GM18520 (cell line): Measurements from ENCODE around the gene MALT1.
A peak's percentile ranks its signal among the peaks of the same experiment; 100 is the strongest.
"Not testable (repeated sequence)": the region's sequence is repeated elsewhere in the genome, so short reads cannot be mapped to it uniquely, and the experiment has no call there.

Experiments used
- ATAC-seq: cut with Tn5 transposase; IDR thresholded peaks from one replicate; pipeline ENCODE4 v1.9.1; 2021; ENCODE audit not compliant: unreplicated experiment

Gene MALT1

DNA sequence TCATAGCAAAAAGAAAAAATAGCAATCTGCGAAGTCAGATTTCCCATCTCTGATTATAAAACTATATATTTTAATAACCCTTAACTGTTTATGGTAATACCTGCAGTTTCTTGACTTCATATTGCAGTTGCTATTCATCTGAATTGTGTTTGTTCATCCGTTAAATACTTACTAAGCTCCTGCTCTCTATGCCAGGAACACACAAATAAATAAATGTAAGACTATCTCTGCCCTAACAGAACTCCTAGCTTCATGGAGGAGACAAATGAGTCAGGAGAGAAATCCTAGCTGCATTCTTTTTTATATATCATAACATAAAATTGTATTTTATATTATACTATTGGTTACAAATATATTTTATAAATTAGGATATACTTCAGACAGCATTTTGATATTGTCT is 61.2 kb downstream of the MALT1 start:
- no peak for ATAC-seq

DNA sequence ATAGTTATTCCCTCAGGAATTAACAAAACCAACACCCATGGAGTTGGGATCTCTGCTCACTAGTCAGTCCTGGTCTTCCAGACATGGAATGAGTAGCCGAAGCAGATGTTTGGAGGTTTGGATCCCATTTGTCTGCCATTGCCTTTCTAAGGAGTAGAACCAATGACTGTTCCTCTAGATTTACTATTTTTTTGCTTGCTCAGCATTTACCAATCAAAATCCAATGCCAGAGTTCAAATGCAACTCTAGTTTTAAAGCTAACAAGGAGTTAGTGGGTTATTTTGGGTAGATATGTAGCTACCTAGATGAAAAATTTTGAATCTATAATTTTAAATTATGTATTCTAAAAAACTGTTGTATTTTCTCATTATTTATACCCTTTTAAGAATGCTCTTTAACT is 62.6 kb downstream of the MALT1 start:
- no peak for ATAC-seq

GRCh38 chr18:58738322-58738721 is 67.1 kb downstream of the MALT1 start:
- no peak for ATAC-seq

DNA sequence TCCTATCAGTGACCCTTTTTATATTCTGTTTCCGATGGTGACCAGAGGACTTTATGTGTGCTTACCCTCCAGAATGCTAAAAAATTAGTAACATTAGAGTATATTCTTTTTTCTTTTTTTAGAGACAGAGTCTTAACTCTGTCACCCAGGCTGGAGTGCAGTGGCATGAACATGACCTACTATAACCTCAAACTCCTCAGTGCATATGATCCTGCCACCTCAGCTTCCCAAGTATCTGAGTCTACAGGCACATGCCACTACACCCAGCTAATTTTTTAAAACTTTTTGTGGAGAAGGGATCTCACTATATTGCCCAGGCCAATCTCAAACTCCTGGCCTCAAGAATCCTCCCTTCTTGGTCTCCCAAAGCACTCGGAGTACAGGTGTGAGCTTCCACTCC is 74.6 kb downstream of the MALT1 start:
- no peak for ATAC-seq

- ATAC-seq: no peak
These were observed 77.8 kb downstream of the MALT1 start for GRCh38 chr18:58748899-58749595.

DNA sequence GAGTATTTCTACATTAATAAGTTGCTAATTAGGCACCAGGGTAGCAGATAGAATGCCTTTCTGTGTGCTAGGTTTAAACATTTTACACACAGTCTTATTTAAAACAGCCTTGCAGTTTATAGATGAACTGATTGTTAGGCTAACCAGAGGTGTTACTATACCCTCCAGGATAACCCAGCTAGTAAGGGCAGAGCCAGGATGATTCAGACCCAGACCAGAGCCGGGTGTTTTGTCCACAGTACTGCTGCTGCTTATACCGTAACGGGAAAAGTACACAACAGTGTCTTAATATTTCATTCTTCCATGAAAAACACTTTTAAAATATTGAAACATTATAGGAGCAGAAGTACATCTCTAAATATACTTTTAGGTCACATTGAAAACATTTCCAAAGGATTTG is 82.7 kb downstream of the MALT1 start:
- no peak for ATAC-seq

- no peak for ATAC-seq
These were observed 83.3 kb downstream of the MALT1 start for GRCh38 chr18:58754544-58755068.

DNA sequence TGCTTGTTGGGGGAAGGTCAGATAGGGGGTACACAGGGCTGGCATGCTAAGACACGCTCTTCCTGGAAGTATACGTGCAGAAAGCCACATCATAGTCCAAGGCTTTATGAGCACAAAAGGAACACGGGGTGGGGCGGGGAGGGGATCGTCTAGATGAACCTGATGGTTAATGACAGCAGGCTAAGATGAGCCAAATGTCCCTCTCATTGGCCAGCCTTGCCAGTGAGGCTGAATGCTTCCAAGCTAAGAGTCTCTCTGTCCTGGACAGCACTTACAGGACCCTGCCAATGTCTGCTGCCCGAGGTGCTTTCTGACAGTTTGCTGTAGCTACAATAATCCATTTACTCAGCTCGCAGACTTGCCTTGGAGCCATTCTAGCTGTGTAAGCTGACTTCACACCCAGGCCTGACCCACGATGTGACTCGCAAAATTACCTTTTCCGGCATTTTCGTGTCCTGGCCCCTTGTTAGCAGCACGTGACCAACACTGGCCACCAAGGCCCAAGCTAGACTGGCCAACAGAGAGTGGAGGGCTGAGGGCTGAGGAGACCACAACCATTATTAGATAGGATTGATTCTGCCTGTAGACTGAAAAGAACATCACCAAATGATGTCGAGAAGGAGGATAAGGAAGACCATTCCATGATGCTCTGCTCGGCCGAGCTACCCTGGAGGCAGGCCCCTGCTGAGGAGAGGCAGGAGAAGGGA is 84.2 kb downstream of the MALT1 start:
- ATAC-seq: no peak

- no peak for ATAC-seq
These were observed 84.9 kb downstream of the MALT1 start for GRCh38 chr18:58756148-58756547.

DNA sequence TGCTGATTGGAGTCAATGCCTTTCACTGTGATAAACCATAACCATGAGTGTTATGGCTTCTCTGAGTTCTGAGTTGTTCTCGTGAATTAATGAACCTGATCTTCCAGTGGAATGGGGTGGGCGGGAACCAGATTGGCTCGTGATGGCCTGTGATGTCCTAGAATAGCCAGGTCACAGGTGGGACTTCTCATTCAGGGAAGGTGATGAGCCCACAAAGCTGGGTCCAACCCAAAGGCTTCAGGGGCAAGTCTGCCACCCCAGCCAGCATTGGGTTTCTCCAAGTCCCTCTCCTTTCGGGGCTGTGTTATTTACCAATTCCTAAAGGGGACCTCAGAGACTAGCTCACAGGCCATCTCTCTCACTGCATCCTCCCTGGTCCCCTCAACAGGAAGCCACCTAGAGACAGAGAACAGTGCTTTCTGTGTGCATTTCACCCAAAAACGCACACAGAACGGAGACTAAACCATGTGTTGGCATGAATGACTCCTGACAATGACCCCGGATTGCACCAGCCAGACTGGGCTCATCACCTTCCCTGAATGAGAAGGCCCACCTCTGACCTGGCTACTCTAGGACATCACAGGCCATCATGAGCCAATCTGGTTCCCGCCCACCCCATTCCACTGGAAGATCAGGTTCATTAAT is 85.5 kb downstream of the MALT1 start:
- ATAC-seq: no peak

- ATAC-seq: not testable (repeated sequence)
These were observed 86.1 kb downstream of the MALT1 start for GRCh38 chr18:58757351-58757750.

DNA sequence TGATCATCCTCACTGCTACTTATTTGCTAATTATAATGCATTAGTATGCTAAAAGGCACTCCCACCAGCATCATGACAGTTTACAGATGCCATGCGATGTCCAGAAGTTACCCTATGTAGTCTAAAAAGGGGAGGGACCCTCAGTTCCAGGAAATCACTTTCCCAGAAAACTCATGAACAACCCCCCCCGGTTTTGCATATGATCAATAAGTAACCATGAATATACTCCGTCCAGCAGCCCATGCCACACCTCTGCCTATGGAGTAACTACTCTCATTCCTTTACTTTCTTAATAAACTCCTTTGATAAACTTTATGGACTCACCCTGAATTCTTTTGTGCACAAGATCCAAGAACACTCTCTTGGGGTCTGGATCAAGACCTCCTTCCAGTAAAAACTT is 86.8 kb downstream of the MALT1 start:
- no peak for ATAC-seq

GRCh38 chr18:58758606-58759005 is 87.3 kb downstream of the MALT1 start:
- ATAC-seq: no peak

- no peak for ATAC-seq
These were observed 90.1 kb downstream of the MALT1 start for GRCh38 chr18:58761241-58761969.

- no peak for ATAC-seq
These were observed 90.9 kb downstream of the MALT1 start for GRCh38 chr18:58761970-58762780.

DNA sequence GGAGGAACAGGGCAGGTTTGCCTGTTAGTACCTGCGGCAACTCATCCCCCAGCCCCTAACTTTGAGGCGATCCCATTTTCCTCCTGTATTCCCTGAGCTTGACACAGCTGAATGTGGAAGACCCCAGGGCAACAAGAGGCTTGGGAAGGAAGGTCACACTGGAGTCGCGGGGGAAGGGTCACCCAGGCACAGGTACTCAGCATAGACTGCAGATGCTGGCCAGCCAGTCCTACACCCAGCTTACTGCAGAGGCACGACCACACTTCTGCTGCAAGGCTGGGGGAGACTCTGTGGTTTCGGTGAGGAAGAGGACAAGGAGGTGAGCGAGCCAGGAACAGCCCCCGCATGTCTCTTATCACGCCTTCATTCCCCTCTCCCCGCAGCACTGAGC is 91.5 kb downstream of the MALT1 start:
- ATAC-seq: no peak

GRCh38 chr18:58766164-58766563 is 94.9 kb downstream of the MALT1 start:
- ATAC-seq: no peak

- ATAC-seq: no peak
These were observed 95.7 kb downstream of the MALT1 start for GRCh38 chr18:58766946-58767345.

- ATAC-seq: peak; percentile 74
These were observed 97.2 kb downstream of the MALT1 start for GRCh38 chr18:58768293-58768974.

- no peak for ATAC-seq
These were observed 98.1 kb downstream of the MALT1 start for GRCh38 chr18:58769321-58769720.
